ENCODE data around the gene ZMYM4. TPM values are rescaled to one million over a fixed set of nuclear protein-coding genes. Genes with fewer than 3 reads are reported as not detected.
"Not testable (repeated sequence)": the region's sequence is repeated elsewhere in the genome, so short reads cannot be mapped to it uniquely, and the experiment has no call there.

The ZMYM4 gene
- total RNA-seq, 1 donor from 2014 or later, result 31.9 TPM

- Mint-ChIP-seq H3K4me1 (ENCODE audit: low read depth) (peaks cover 14% of the 10 kb centered on the region), H3K36me3 (ENCODE audit: low read depth) (peaks cover 42% of the 10 kb centered on the region), H3K27me3 (ENCODE audit: low read depth) (no peaks in the 10 kb centered on the region), H3K27ac (no peak overlapping the region), H3K4me3 (ENCODE audit: low read depth) (no peak overlapping the region), H3K9me3 (no peaks in the 10 kb centered on the region)
- no peak for DNase-seq (ENCODE audit: low spot score)
- intact Hi-C loops (cut with micrococcal nuclease), result loop anchor here (5.0 to 10.0 kb wide), 2 partner anchors 260 to 318 kb away; partner anchors contain the start of gene C1orf216
Measured at GRCh38 chr1:35454616-35455015, 186.1 kb downstream of the ZMYM4 start.

GRCh38 chr1:35460796-35461195 lies 192.3 kb downstream of the ZMYM4 start:
- intact Hi-C loops (cut with micrococcal nuclease), result no loop called here
- Mint-ChIP-seq H3K9me3 (peaks cover 11% of the 10 kb centered on the region), H3K27ac (no peak overlapping the region), H3K4me3 (ENCODE audit: low read depth) (no peak overlapping the region), H3K4me1 (ENCODE audit: low read depth) (peaks cover 4% of the 10 kb centered on the region), H3K27me3 (ENCODE audit: low read depth) (no peaks in the 10 kb centered on the region), H3K36me3 (ENCODE audit: low read depth) (peaks cover 66% of the 10 kb centered on the region)
- DNase-seq (ENCODE audit: low spot score), result no peak

DNA sequence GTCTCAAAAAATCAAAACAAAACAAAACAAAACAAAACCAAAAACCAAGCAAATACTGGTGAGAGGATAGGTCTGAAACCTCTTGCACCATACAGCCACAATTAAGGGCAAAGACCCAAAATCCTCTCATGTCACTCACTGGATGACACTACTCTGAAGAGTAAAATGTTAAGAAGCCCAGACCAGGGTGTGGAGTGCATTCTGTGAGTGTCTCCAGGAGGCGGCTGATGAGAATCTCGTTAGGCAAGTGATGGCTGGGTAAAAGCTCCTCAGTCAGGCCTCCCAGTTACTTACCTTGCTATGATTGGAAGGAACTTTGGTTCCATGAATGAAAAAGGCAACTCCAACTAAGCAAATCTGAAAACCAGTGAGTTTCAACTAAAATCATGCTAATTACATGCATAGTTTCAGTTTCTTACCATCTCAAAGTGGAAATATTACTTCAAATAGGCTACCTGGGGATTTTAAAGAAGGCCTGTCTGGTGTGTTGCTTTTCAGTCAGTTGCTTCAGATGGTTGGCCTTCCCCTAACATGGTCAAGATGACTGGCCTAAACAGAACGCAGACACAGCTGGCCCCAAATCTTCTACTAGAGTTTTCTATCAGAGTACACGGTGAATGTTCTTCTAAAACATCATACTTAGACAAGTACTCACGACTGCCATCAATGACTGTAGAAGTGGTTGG lies 193.6 kb downstream of the ZMYM4 start:
- Mint-ChIP-seq H3K27ac (peak overlapping the region; percentile 8), H3K4me3 (ENCODE audit: low read depth) (no peak overlapping the region), H3K9me3 (peaks cover 15% of the 10 kb centered on the region), H3K36me3 (ENCODE audit: low read depth) (peaks cover 69% of the 10 kb centered on the region), H3K4me1 (ENCODE audit: low read depth) (peaks cover 4% of the 10 kb centered on the region), H3K27me3 (ENCODE audit: low read depth) (no peaks in the 10 kb centered on the region)
- intact Hi-C loops (cut with micrococcal nuclease), result no loop called here
- DNase-seq (ENCODE audit: low spot score), result no peak

GRCh38 chr1:35463232-35463631 lies 194.7 kb downstream of the ZMYM4 start:
- no peak overlapping the region for H3K4me3 Mint-ChIP-seq (ENCODE audit: low read depth)
- H3K9me3 Mint-ChIP-seq, result peaks cover 15% of the 10 kb centered on the region
- intact Hi-C loops (cut with micrococcal nuclease), result no loop called here
- DNase-seq (ENCODE audit: low spot score), result no peak
- peaks cover 7% of the 10 kb centered on the region for H3K4me1 Mint-ChIP-seq (ENCODE audit: low read depth)
- H3K27me3 Mint-ChIP-seq (ENCODE audit: low read depth), result no peaks in the 10 kb centered on the region
- H3K27ac Mint-ChIP-seq, result no peak overlapping the region
- H3K36me3 Mint-ChIP-seq (ENCODE audit: low read depth), result peaks cover 77% of the 10 kb centered on the region

- Mint-ChIP-seq H3K36me3 (ENCODE audit: low read depth) (peaks cover 78% of the 10 kb centered on the region), H3K4me1 (ENCODE audit: low read depth) (peaks cover 11% of the 10 kb centered on the region), H3K9me3 (peaks cover 15% of the 10 kb centered on the region)
- DNase-seq (ENCODE audit: low spot score); H3K27ac Mint-ChIP-seq; H3K27me3 Mint-ChIP-seq (ENCODE audit: low read depth); H3K4me3 Mint-ChIP-seq (ENCODE audit: low read depth); intact Hi-C loops (cut with micrococcal nuclease): not testable (repeated sequence)
Measured at GRCh38 chr1:35463749-35464148, 195.2 kb downstream of the ZMYM4 start.

GRCh38 chr1:35466120-35466519 lies 197.6 kb downstream of the ZMYM4 start:
- intact Hi-C loops (cut with micrococcal nuclease), result no loop called here
- no peak overlapping the region for H3K27ac Mint-ChIP-seq
- peaks cover 79% of the 10 kb centered on the region for H3K36me3 Mint-ChIP-seq (ENCODE audit: low read depth)
- peaks cover 15% of the 10 kb centered on the region for H3K9me3 Mint-ChIP-seq
- no peaks in the 10 kb centered on the region for H3K27me3 Mint-ChIP-seq (ENCODE audit: low read depth)
- H3K4me1 Mint-ChIP-seq (ENCODE audit: low read depth), result peaks cover 14% of the 10 kb centered on the region
- no peak overlapping the region for H3K4me3 Mint-ChIP-seq (ENCODE audit: low read depth)
- DNase-seq (ENCODE audit: low spot score), result no peak

DNA sequence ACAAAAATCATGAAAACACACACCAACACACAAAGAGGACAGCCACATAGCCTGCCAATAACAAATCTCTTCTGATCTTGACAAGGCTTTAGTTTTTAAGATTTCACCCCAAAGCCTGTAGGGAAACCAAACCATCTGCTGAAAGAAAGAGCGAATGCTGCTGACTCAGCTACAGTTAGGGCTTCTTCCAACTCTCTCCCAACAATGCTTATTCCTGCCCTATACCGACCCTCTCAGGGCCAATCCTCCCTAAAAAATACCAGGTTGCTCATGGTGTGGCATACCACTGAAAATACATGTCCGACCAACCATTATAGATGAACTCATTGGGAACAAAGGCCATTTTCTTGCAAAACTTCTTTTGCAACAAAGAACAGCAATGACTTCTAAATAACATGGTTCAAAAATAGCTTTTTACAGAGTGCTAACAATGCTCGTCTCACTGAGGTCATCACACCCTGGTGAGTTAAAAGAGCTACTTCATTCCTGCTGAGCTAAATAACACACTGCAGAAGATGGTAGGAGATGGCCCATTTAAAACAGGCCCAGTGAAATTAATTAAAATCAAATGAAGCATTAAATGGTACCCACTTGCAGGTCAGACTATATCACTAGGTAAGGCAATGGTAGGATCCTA lies 202.6 kb downstream of the ZMYM4 start:
- Mint-ChIP-seq H3K4me3 (ENCODE audit: low read depth) (no peak overlapping the region), H3K4me1 (ENCODE audit: low read depth) (peaks cover 13% of the 10 kb centered on the region), H3K27ac (no peak overlapping the region), H3K36me3 (ENCODE audit: low read depth) (peaks cover 66% of the 10 kb centered on the region), H3K9me3 (peaks cover 2% of the 10 kb centered on the region), H3K27me3 (ENCODE audit: low read depth) (no peaks in the 10 kb centered on the region)
- intact Hi-C loops (cut with micrococcal nuclease), result no loop called here
- no peak for DNase-seq (ENCODE audit: low spot score)

Other genes starting within 250 kb of the ZMYM4 start
- gene ZMYM6, start 236.8 kb upstream of the ZMYM4 start, total RNA-seq, result 20.8 and 20.9 TPM in 2 replicates
- 2.4 and 2.7 TPM in 2 replicates for gene ZMYM1, start 189.3 kb upstream of the ZMYM4 start, total RNA-seq
- 358 and 369 TPM in 2 replicates for gene SFPQ, start 75.6 kb upstream of the ZMYM4 start, total RNA-seq

Measured in activated T-helper 2 cell treated with anti-CD3 and anti-CD28 coated beads, Interferon-gamma antibody, Interleukin-2, Interleukin-4, amounts not matched to agents 10 μg/mL and 5 μg/mL and 100 μg/mL, durations not matched to agents 14 hours and 24 hours and 36 hours (primary cell).